ENCODE results near the gene LARP4B.

The LARP4B gene

GRCh38 chr10:759898-760477 is 171.5 kb downstream of the LARP4B start:
- H3K4me3 ChIP-seq (ENCODE audit: low read length), result no peak overlapping the region
- no peak for DNase-seq (ENCODE audit: low read depth)
- no peak for TF ChIP-seq CTCF (conservative IDR thresholded peaks at IDR 0.05; ENCODE audit: low read length)
